ENCODE data around the gene NRP1.
A peak's percentile ranks its signal among the peaks of the same experiment; 100 is the strongest.

Gene NRP1

DNA sequence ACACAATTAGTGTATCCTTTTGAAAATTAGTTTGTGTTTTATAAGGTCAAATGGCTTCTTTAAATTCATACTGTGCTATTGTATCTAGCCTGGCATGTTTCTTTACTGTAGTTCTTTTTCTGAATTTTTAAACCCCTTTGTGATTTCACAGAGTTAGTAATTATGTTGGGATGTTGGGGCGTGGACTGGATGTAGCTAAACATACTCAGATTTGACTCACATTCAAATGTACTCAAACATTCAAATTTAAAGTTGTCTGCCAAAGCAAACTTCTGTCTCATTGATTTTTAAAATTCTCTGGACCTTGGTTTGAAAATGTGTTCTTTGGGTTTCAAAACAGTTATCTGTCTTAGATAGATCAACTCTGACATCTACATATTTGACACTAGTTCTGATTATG is 7.2 kb upstream of the NRP1 start:
- TF ChIP-seq OSR1 (CRISPR knock-in tag; IDR thresholded peaks at IDR 0.05) (no peak), ZNF565 (CRISPR knock-in tag; conservative IDR thresholded peaks at IDR 0.05; ENCODE audit: low read depth) (no peak), ZNF8 (CRISPR knock-in tag; IDR thresholded peaks at IDR 0.05) (no peak), PPARA (CRISPR knock-in tag; IDR thresholded peaks at IDR 0.05; ENCODE audit: borderline replicate concordance) (no peak), RARB (CRISPR knock-in tag; IDR thresholded peaks at IDR 0.05) (no peak), ZFP3 (CRISPR knock-in tag; IDR thresholded peaks at IDR 0.05) (no peak), ZC3H10 (CRISPR knock-in tag; IDR thresholded peaks at IDR 0.05) (no peak)
- TF ChIP-seq, protein P1, sequence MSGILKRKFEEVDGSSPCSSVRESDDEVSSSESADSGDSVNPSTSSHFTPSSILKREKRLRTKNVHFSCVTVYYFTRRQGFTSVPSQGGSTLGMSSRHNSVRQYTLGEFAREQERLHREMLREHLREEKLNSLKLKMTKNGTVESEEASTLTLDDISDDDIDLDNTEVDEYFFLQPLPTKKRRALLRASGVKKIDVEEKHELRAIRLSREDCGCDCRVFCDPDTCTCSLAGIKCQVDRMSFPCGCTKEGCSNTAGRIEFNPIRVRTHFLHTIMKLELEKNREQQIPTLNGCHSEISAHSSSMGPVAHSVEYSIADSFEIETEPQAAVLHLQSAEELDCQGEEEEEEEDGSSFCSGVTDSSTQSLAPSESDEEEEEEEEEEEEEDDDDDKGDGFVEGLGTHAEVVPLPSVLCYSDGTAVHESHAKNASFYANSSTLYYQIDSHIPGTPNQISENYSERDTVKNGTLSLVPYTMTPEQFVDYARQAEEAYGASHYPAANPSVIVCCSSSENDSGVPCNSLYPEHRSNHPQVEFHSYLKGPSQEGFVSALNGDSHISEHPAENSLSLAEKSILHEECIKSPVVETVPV (CRISPR knock-in tag; IDR thresholded peaks at IDR 0.05) = no peak
- no peak for ATAC-seq

DNA sequence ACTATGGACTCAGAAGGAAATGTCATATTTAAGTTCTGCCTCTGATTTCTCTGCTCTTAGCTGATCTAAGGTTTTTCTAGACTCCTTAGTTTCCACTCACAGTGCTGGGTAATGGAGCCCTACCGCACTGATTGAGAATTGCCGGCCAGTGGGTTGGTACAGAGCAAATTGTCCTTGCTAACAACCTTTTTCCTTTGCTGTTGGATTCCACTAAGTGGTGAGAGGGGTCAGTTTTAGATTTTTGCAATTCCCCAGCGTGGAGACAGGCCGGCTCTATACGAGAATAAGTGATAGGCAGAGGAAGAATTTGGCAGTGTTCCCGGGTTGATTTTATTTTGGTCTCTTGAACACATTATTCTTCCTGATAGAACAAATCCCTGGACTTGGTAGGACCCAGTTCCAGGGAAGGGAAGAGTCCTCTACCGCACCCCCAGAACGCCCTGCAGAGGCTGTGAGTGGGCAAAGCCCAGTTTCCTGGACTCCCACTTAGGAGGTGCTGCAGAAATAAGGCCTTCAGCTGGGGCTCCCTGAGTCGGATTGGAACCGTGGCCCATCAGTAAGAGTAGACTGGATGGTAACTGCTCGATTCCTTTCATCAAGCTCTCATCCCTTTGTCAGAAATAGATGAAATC is 3.0 kb upstream of the NRP1 start:
- ATAC-seq = peak; percentile 31
- TF ChIP-seq ZC3H10 (CRISPR knock-in tag; IDR thresholded peaks at IDR 0.05) (no peak), ISL1 (CRISPR knock-in tag; IDR thresholded peaks at IDR 0.05) (peak; percentile 29; the same call in 1 of the 2 replicates)

DNA sequence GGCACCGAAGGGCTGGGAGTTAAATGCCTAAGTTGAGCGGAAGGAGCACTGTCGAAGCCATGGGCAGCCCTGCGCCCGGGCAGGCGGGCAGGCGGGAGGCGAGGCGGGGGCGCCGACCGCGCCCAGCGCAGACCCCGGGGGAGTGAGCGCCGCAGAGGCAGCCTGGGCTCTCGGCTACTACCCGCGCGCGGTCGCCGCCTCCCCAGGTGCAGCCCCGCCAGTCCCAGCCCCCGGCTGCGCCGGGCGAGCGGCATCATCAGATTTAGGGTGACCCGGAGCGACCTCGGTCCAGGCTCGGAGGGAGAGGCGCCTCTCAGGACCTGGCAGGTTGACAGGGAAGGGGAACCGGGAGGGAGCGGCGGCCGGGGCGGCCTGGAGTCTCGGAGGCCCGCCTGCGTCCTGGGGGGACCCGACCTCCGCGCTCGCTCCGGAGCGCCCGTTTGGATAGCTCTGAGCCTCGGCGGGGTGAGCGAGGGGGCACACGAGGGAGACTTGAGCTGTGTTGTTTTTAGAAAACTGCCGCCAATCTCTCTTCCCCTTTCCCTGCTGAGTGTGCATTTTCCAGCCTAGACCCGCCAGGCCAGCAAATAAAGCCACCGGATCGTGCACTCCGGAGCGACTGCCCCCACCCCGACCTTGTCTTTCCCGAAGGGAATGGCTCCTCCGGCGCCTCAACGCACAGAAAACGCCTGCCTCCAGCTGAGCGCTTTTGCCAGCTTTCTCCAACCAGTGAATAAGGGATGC is 2.3 kb upstream of the NRP1 start:
- TF ChIP-seq ZNF70 (CRISPR knock-in tag; IDR thresholded peaks at IDR 0.05) (no peak), ZFP3 (CRISPR knock-in tag; IDR thresholded peaks at IDR 0.05) (no peak), ZNF8 (CRISPR knock-in tag; IDR thresholded peaks at IDR 0.05) (no peak)
- TF ChIP-seq, protein P2, sequence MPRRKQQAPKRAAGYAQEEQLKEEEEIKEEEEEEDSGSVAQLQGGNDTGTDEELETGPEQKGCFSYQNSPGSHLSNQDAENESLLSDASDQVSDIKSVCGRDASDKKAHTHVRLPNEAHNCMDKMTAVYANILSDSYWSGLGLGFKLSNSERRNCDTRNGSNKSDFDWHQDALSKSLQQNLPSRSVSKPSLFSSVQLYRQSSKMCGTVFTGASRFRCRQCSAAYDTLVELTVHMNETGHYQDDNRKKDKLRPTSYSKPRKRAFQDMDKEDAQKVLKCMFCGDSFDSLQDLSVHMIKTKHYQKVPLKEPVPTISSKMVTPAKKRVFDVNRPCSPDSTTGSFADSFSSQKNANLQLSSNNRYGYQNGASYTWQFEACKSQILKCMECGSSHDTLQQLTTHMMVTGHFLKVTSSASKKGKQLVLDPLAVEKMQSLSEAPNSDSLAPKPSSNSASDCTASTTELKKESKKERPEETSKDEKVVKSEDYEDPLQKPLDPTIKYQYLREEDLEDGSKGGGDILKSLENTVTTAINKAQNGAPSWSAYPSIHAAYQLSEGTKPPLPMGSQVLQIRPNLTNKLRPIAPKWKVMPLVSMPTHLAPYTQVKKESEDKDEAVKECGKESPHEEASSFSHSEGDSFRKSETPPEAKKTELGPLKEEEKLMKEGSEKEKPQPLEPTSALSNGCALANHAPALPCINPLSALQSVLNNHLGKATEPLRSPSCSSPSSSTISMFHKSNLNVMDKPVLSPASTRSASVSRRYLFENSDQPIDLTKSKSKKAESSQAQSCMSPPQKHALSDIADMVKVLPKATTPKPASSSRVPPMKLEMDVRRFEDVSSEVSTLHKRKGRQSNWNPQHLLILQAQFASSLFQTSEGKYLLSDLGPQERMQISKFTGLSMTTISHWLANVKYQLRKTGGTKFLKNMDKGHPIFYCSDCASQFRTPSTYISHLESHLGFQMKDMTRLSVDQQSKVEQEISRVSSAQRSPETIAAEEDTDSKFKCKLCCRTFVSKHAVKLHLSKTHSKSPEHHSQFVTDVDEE (CRISPR knock-in tag; IDR thresholded peaks at IDR 0.05) = no peak
- peak; percentile 1 for ATAC-seq

DNA sequence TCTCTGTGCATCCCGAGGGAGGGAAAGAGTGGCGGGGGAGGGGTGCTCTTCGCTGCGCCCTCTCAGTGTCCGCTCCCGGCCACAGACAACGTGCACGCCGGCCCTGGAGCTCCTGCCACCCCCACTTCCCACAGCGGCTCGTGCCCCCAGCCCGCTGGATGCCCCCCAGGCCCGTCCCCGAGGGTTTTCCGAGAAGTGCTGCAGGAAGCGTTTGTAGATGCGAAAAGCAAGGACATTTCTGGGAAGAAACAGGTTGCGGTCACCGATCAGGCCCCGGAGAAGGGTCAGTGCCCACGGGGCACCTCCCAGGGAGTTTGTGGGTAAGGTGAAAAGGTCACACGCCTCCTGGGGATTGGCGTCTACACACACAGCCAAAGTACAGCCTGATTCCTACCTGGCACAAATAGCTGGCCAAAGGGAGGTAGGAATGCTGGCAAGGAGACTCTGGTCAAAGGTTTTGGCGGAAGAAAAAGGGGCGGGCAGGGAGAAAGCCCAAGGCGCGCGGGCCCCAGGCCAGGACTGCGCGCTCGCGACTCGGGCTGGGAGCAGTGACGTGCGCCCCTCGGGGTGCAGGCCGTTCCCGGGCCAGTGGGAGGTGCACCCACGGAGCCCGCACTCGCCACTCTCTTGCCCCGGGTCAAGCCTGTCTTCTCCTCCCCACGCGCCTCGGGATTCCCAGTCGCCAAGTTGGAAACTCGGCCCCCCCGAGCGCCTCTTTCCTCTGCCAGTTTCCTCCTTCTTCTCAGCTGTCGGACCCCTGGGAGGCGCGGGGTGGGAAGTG is 1.5 kb upstream of the NRP1 start:
- TF ChIP-seq ZC3H10 (CRISPR knock-in tag; IDR thresholded peaks at IDR 0.05) = no peak
- TF ChIP-seq, protein P3, sequence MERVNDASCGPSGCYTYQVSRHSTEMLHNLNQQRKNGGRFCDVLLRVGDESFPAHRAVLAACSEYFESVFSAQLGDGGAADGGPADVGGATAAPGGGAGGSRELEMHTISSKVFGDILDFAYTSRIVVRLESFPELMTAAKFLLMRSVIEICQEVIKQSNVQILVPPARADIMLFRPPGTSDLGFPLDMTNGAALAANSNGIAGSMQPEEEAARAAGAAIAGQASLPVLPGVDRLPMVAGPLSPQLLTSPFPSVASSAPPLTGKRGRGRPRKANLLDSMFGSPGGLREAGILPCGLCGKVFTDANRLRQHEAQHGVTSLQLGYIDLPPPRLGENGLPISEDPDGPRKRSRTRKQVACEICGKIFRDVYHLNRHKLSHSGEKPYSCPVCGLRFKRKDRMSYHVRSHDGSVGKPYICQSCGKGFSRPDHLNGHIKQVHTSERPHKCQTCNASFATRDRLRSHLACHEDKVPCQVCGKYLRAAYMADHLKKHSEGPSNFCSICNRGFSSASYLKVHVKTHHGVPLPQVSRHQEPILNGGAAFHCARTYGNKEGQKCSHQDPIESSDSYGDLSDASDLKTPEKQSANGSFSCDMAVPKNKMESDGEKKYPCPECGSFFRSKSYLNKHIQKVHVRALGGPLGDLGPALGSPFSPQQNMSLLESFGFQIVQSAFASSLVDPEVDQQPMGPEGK (CRISPR knock-in tag; IDR thresholded peaks at IDR 0.05; ENCODE audit: borderline replicate concordance) = peak; percentile 90; the same call in 1 of the 2 replicates
- ATAC-seq = peak; percentile 14

DNA sequence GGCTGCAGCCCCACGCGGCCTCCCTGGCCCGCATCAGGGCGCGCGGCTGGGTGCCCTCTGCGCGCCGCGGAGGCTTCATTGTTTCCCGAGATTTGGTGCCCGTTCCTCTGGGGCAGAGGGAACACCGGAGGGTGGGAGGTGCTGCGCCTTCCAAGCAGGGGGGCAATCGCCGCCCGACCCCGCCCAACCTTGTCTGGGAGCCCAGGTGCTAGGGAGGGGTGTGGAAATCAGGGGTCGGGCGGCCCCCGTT is 1.0 kb upstream of the NRP1 start:
- TF ChIP-seq ISL1 (CRISPR knock-in tag; IDR thresholded peaks at IDR 0.05) (no peak), ZNF70 (CRISPR knock-in tag; IDR thresholded peaks at IDR 0.05) (no peak), RARB (CRISPR knock-in tag; IDR thresholded peaks at IDR 0.05) (no peak), PPARA (CRISPR knock-in tag; IDR thresholded peaks at IDR 0.05; ENCODE audit: borderline replicate concordance) (no peak), OSR1 (CRISPR knock-in tag; IDR thresholded peaks at IDR 0.05) (no peak), ZNF8 (CRISPR knock-in tag; IDR thresholded peaks at IDR 0.05) (no peak), ZFP3 (CRISPR knock-in tag; IDR thresholded peaks at IDR 0.05) (no peak), CSDC2 (CRISPR knock-in tag; IDR thresholded peaks at IDR 0.05) (no peak), ZNF565 (CRISPR knock-in tag; conservative IDR thresholded peaks at IDR 0.05; ENCODE audit: low read depth) (no peak)
- TF ChIP-seq, protein P4, sequence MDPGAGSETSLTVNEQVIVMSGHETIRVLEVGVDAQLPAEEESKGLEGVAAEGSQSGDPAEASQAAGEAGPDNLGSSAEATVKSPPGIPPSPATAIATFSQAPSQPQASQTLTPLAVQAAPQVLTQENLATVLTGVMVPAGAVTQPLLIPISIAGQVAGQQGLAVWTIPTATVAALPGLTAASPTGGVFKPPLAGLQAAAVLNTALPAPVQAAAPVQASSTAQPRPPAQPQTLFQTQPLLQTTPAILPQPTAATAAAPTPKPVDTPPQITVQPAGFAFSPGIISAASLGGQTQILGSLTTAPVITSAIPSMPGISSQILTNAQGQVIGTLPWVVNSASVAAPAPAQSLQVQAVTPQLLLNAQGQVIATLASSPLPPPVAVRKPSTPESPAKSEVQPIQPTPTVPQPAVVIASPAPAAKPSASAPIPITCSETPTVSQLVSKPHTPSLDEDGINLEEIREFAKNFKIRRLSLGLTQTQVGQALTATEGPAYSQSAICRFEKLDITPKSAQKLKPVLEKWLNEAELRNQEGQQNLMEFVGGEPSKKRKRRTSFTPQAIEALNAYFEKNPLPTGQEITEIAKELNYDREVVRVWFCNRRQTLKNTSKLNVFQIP (CRISPR knock-in tag; IDR thresholded peaks at IDR 0.05; ENCODE audit: borderline replicate concordance, low read depth) = no peak
- TF ChIP-seq, protein P3 (CRISPR knock-in tag; IDR thresholded peaks at IDR 0.05; ENCODE audit: borderline replicate concordance) = no peak
- TF ChIP-seq, protein P5, sequence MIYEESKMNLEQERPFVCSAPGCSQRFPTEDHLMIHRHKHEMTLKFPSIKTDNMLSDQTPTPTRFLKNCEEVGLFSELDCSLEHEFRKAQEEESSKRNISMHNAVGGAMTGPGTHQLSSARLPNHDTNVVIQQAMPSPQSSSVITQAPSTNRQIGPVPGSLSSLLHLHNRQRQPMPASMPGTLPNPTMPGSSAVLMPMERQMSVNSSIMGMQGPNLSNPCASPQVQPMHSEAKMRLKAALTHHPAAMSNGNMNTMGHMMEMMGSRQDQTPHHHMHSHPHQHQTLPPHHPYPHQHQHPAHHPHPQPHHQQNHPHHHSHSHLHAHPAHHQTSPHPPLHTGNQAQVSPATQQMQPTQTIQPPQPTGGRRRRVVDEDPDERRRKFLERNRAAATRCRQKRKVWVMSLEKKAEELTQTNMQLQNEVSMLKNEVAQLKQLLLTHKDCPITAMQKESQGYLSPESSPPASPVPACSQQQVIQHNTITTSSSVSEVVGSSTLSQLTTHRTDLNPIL (CRISPR knock-in tag; IDR thresholded peaks at IDR 0.05; ENCODE audit: low read depth) = no peak
- TF ChIP-seq, protein P2 (CRISPR knock-in tag; IDR thresholded peaks at IDR 0.05) = no peak
- ATAC-seq = no peak
